ENCODE data around the gene CHN2. TPM values are rescaled to one million over a fixed set of nuclear protein-coding genes. Genes with fewer than 3 reads are reported as not detected.

Gene CHN2
- total RNA-seq, 2 experiments from 2014 or later, result 2.1 to 3.5 TPM

- no peaks in the 10 kb centered on the region for H3K27me3 ChIP-seq (ENCODE audit: control insufficient read depth in 1 of 2, insufficient read depth in 2 of 2, low read length in 2 of 2)
- ChIA-PET CTCF (no interaction called here), POLR2A (no interaction called here)
- H3K4me1 ChIP-seq (ENCODE audit: insufficient read depth, low read length), result no peaks in the 10 kb centered on the region
- ATAC-seq (ENCODE audit: poor library complexity), result no peak
- Mint-ChIP-seq H3K4me1 (ENCODE audit: low read depth) (no peaks in the 10 kb centered on the region), H3K36me3 (ENCODE audit: low read depth) (no peaks in the 10 kb centered on the region), H3K27ac (no peak overlapping the region), H3K27me3 (no peaks in the 10 kb centered on the region), H3K9me3 (no peaks in the 10 kb centered on the region), H3K4me3 (no peak overlapping the region)
- no peak overlapping the region for H3K27ac ChIP-seq (ENCODE audit: low read depth in 1 of 2, low read length in 2 of 2)
- no peaks in the 10 kb centered on the region for H3K36me3 ChIP-seq (ENCODE audit: insufficient read depth, low read length)
- DNase-seq, result no peak
- TF ChIP-seq, protein P1, sequence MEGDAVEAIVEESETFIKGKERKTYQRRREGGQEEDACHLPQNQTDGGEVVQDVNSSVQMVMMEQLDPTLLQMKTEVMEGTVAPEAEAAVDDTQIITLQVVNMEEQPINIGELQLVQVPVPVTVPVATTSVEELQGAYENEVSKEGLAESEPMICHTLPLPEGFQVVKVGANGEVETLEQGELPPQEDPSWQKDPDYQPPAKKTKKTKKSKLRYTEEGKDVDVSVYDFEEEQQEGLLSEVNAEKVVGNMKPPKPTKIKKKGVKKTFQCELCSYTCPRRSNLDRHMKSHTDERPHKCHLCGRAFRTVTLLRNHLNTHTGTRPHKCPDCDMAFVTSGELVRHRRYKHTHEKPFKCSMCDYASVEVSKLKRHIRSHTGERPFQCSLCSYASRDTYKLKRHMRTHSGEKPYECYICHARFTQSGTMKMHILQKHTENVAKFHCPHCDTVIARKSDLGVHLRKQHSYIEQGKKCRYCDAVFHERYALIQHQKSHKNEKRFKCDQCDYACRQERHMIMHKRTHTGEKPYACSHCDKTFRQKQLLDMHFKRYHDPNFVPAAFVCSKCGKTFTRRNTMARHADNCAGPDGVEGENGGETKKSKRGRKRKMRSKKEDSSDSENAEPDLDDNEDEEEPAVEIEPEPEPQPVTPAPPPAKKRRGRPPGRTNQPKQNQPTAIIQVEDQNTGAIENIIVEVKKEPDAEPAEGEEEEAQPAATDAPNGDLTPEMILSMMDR (IDR thresholded peaks at IDR 0.05), result no peak
- no peak overlapping the region for H3K4me3 ChIP-seq (ENCODE audit: low read length)
- no peaks in the 10 kb centered on the region for H3K9me3 ChIP-seq (ENCODE audit: control insufficient read depth in 1 of 2, insufficient read depth in 1 of 2, low read length in 2 of 2)
- intact Hi-C loops (cut with DNase I, micrococcal nuclease), result no loop called here
Measured at GRCh38 chr7:29435167-29435566, 240.6 kb downstream of the CHN2 start.

GRCh38 chr7:29435902-29436301, 241.3 kb downstream of the CHN2 start:
- Histone ChIP-seq H3K4me3 (ENCODE audit: low read length) (no peak overlapping the region), H3K27me3 (ENCODE audit: control insufficient read depth in 1 of 2, insufficient read depth in 2 of 2, low read length in 2 of 2) (no peaks in the 10 kb centered on the region), H3K36me3 (ENCODE audit: insufficient read depth, low read length) (no peaks in the 10 kb centered on the region), H3K4me1 (ENCODE audit: insufficient read depth, low read length) (no peaks in the 10 kb centered on the region), H3K9me3 (ENCODE audit: control insufficient read depth in 1 of 2, insufficient read depth in 1 of 2, low read length in 2 of 2) (no peaks in the 10 kb centered on the region), H3K27ac (ENCODE audit: low read depth in 1 of 2, low read length in 2 of 2) (no peak overlapping the region)
- no peak for DNase-seq
- intact Hi-C loops (cut with DNase I, micrococcal nuclease), result no loop called here
- Mint-ChIP-seq H3K4me3 (no peak overlapping the region), H3K36me3 (ENCODE audit: low read depth) (no peaks in the 10 kb centered on the region), H3K27me3 (no peaks in the 10 kb centered on the region), H3K27ac (no peak overlapping the region), H3K4me1 (ENCODE audit: low read depth) (no peaks in the 10 kb centered on the region), H3K9me3 (no peaks in the 10 kb centered on the region)
- POLR2A ChIA-PET, result no interaction called here
- CTCF ChIA-PET, result no interaction called here
- ATAC-seq (ENCODE audit: poor library complexity), result no peak
- TF ChIP-seq, protein P1 (IDR thresholded peaks at IDR 0.05), result no peak

DNA sequence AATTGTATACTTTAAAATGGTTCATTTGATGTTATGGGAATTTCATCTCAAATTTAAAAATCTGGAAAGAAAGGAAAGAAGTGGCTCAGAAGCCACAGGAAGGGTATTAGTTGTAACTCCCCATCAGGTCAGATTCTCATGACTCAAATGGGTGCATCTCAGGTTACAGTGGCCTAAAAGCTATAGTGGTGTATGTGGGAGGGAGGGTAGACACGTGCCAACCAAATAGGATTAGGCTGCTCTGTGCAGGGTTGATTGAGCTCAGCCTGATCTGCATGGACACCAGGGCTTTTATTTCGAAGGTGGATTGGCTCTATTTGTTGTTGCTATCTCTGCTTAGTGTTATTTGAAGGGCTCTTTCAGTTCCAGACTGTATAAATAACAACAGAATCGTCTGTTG, 247.6 kb downstream of the CHN2 start:
- ChIA-PET CTCF (no interaction called here), POLR2A (no interaction called here)
- H3K27me3 ChIP-seq (ENCODE audit: control insufficient read depth in 1 of 2, insufficient read depth in 2 of 2, low read length in 2 of 2), result no peaks in the 10 kb centered on the region
- H3K4me1 ChIP-seq (ENCODE audit: insufficient read depth, low read length), result no peaks in the 10 kb centered on the region
- Mint-ChIP-seq H3K36me3 (ENCODE audit: low read depth) (no peaks in the 10 kb centered on the region), H3K4me1 (ENCODE audit: low read depth) (no peaks in the 10 kb centered on the region), H3K4me3 (no peak overlapping the region), H3K9me3 (no peaks in the 10 kb centered on the region), H3K27me3 (no peaks in the 10 kb centered on the region), H3K27ac (no peak overlapping the region)
- DNase-seq (no peak), ATAC-seq (ENCODE audit: poor library complexity) (no peak)
- intact Hi-C loops (cut with DNase I, micrococcal nuclease), result no loop called here
- no peak overlapping the region for H3K4me3 ChIP-seq (ENCODE audit: low read length)
- TF ChIP-seq, protein P1 (IDR thresholded peaks at IDR 0.05), result no peak
- no peak overlapping the region for H3K27ac ChIP-seq (ENCODE audit: low read depth in 1 of 2, low read length in 2 of 2)
- H3K9me3 ChIP-seq (ENCODE audit: control insufficient read depth in 1 of 2, insufficient read depth in 1 of 2, low read length in 2 of 2), result no peaks in the 10 kb centered on the region
- no peaks in the 10 kb centered on the region for H3K36me3 ChIP-seq (ENCODE audit: insufficient read depth, low read length)

Measured in CD4-positive, alpha-beta T cell (primary cell).